ENCODE results near the gene ADCYAP1R1.

ADCYAP1R1 gene

DNA sequence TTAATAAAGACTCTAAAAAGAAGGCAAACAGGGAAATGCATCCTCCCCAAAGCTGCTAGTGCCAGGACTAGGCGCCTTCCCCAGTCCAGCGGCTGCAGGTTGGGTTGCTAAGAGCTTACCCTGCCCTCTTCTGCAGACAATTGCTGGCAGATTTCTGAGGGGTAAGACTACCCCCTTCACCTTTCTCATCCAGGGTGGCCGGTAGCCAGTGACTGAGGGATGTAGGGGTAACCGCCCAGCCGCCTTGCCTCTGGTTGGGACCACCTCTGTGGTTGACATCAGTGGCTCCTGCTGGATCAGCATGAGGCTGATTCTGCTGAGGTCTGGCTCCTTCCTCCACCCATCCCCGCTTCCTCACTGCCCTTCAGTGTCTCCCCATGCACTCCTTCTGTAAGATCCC, 71.2 kb downstream of the ADCYAP1R1 start:
- Histone ChIP-seq H3K9me2 (replicated peaks; ENCODE audit: low read depth, low read length) (no peaks in the 10 kb centered on the region), H3F3A (ENCODE audit: low read depth) (no peaks in the 10 kb centered on the region), H3K79me2 (ENCODE audit: insufficient read depth, low read length) (no peaks in the 10 kb centered on the region), H3K4me1 (ENCODE audit: insufficient read depth, low read length, poor library complexity, severe bottlenecking) (no peaks in the 10 kb centered on the region), H3K9me3 (ENCODE audit: insufficient read depth, low read depth, low read length) (no peaks in the 10 kb centered on the region), H3K36me3 (ENCODE audit: insufficient read depth, low read length) (no peaks in the 10 kb centered on the region), H3K27me3 (ENCODE audit: insufficient read depth, low read length, poor library complexity, severe bottlenecking) (no peaks in the 10 kb centered on the region), H2AFZ (ENCODE audit: low read length) (no peak overlapping the region), H3K4me3 (ENCODE audit: low read length, poor library complexity, severe bottlenecking) (no peak overlapping the region), H4K20me1 (ENCODE audit: insufficient read depth, low read length, poor library complexity, severe bottlenecking) (no peaks in the 10 kb centered on the region), H3K9ac (ENCODE audit: low read depth, low read length, poor library complexity, severe bottlenecking) (no peak overlapping the region), H3K4me2 (ENCODE audit: low read depth, low read length, poor library complexity, severe bottlenecking) (no peak overlapping the region)
- TF ChIP-seq CTCF (conservative IDR thresholded peaks at IDR 0.05; ENCODE audit: low read length) (no peak), EZH2phosphoT487 (IDR thresholded peaks at IDR 0.05; ENCODE audit: borderline replicate concordance) (no peak)

DNA sequence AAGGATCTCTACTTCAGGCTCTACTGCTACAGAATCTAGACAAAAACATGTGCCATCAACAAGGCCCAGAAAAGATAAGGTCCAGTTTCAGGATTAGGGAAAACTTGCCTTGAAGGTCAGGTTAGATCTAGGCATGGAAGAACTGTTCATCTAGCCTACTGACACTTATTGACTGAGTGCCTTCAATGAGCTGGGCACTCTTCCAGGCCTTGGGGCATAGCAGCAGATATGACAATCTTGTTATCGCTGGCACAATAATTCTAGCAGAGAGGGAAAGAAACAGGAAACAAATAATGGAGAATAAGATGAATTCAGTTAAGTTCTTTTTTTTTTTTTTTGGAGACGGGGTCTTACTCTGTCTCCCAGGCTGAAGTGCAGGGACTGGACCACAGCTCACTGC, 71.6 kb downstream of the ADCYAP1R1 start:
- no peaks in the 10 kb centered on the region for H3K4me1 ChIP-seq (ENCODE audit: insufficient read depth, low read length, poor library complexity, severe bottlenecking)
- H3F3A ChIP-seq (ENCODE audit: low read depth), result no peaks in the 10 kb centered on the region
- no peaks in the 10 kb centered on the region for H3K36me3 ChIP-seq (ENCODE audit: insufficient read depth, low read length)
- no peak overlapping the region for H3K9ac ChIP-seq (ENCODE audit: low read depth, low read length, poor library complexity, severe bottlenecking)
- no peak overlapping the region for H3K4me3 ChIP-seq (ENCODE audit: low read length, poor library complexity, severe bottlenecking)
- H3K4me2 ChIP-seq (ENCODE audit: low read depth, low read length, poor library complexity, severe bottlenecking), result no peak overlapping the region
- H3K9me2 ChIP-seq (replicated peaks; ENCODE audit: low read depth, low read length), result no peaks in the 10 kb centered on the region
- no peak overlapping the region for H2AFZ ChIP-seq (ENCODE audit: low read length)
- no peaks in the 10 kb centered on the region for H3K9me3 ChIP-seq (ENCODE audit: insufficient read depth, low read depth, low read length)
- no peak for TF ChIP-seq EZH2phosphoT487 (IDR thresholded peaks at IDR 0.05; ENCODE audit: borderline replicate concordance)
- no peak for TF ChIP-seq CTCF (conservative IDR thresholded peaks at IDR 0.05; ENCODE audit: low read length)
- H4K20me1 ChIP-seq (ENCODE audit: insufficient read depth, low read length, poor library complexity, severe bottlenecking), result no peaks in the 10 kb centered on the region
- no peaks in the 10 kb centered on the region for H3K27me3 ChIP-seq (ENCODE audit: insufficient read depth, low read length, poor library complexity, severe bottlenecking)
- no peaks in the 10 kb centered on the region for H3K79me2 ChIP-seq (ENCODE audit: insufficient read depth, low read length)

- Histone ChIP-seq H3K4me3 (ENCODE audit: low read length, poor library complexity, severe bottlenecking) (no peak overlapping the region), H3F3A (ENCODE audit: low read depth) (no peaks in the 10 kb centered on the region), H3K9me2 (replicated peaks; ENCODE audit: low read depth, low read length) (no peaks in the 10 kb centered on the region), H2AFZ (ENCODE audit: low read length) (no peak overlapping the region), H3K9ac (ENCODE audit: low read depth, low read length, poor library complexity, severe bottlenecking) (no peak overlapping the region), H3K79me2 (ENCODE audit: insufficient read depth, low read length) (no peaks in the 10 kb centered on the region), H3K27me3 (ENCODE audit: insufficient read depth, low read length, poor library complexity, severe bottlenecking) (no peaks in the 10 kb centered on the region), H4K20me1 (ENCODE audit: insufficient read depth, low read length, poor library complexity, severe bottlenecking) (no peaks in the 10 kb centered on the region), H3K36me3 (ENCODE audit: insufficient read depth, low read length) (no peaks in the 10 kb centered on the region), H3K9me3 (ENCODE audit: insufficient read depth, low read depth, low read length) (no peaks in the 10 kb centered on the region), H3K4me1 (ENCODE audit: insufficient read depth, low read length, poor library complexity, severe bottlenecking) (no peaks in the 10 kb centered on the region), H3K4me2 (ENCODE audit: low read depth, low read length, poor library complexity, severe bottlenecking) (no peak overlapping the region)
- TF ChIP-seq CTCF (conservative IDR thresholded peaks at IDR 0.05; ENCODE audit: low read length) (no peak), EZH2phosphoT487 (IDR thresholded peaks at IDR 0.05; ENCODE audit: borderline replicate concordance) (no peak)
Observed at GRCh38 chr7:31125171-31125570, 73.1 kb downstream of the ADCYAP1R1 start.
